Forelimb muscle (tissue), 1 donor: ENCODE measurements around the gene APC. TPM values are rescaled to one million over a fixed set of nuclear protein-coding genes. Genes with fewer than 3 reads are reported as not detected.

Experiments
- DNase-seq: peaks from one replicate; pipeline ENCODE4 v3.0.0-alpha.2; 2013; ENCODE audit warnings: low read depth
- polyA plus RNA-seq: library from polyadenylated mRNA; unstranded; fragments of 120-200 nt; gene quantifications from one replicate; pipeline ENCODE4 v1.2.1, GENCODE V29; 2013; ENCODE audit not compliant: insufficient read length

APC gene
- 24.4 TPM for polyA plus RNA-seq

GRCh38 chr5:112737463-112738190 is at the start of gene APC:
TSS of gene APC (plus strand) at chr5:112737885. CDS start at chr5:112754891, 17,006 bp downstream.
- DNase-seq: peak; percentile 69

- DNase-seq: no peak
Measured at GRCh38 chr5:112689155-112689909, 48.4 kb upstream of the APC start.

GRCh38 chr5:112690605-112691338 is 46.9 kb upstream of the APC start:
- no peak for DNase-seq

- DNase-seq: no peak
Measured at GRCh38 chr5:112691339-112691680, 46.4 kb upstream of the APC start.

GRCh38 chr5:112691758-112692157 is 45.9 kb upstream of the APC start:
- DNase-seq: no peak

- no peak for DNase-seq
Measured at GRCh38 chr5:112692472-112692871, 45.2 kb upstream of the APC start.

- DNase-seq: no peak
Measured at GRCh38 chr5:112693301-112693700, 44.4 kb upstream of the APC start.

- no peak for DNase-seq
Measured at GRCh38 chr5:112694853-112695709, 42.6 kb upstream of the APC start.

- DNase-seq: no peak
Measured at GRCh38 chr5:112696786-112697185, 40.9 kb upstream of the APC start.

GRCh38 chr5:112697322-112697721 is 40.4 kb upstream of the APC start:
- no peak for DNase-seq

- DNase-seq: no peak
Measured at GRCh38 chr5:112697833-112698232, 39.9 kb upstream of the APC start.

- no peak for DNase-seq
Measured at GRCh38 chr5:112703866-112704820, 33.5 kb upstream of the APC start.

GRCh38 chr5:112706446-112707016 is 31.2 kb upstream of the APC start:
- no peak for DNase-seq

GRCh38 chr5:112707187-112708102 is 30.2 kb upstream of the APC start:
- peak; percentile 99 for DNase-seq

GRCh38 chr5:112708103-112708622 is 29.5 kb upstream of the APC start:
- DNase-seq: no peak

GRCh38 chr5:112709416-112709815 is 28.3 kb upstream of the APC start:
- DNase-seq: no peak

GRCh38 chr5:112710896-112711295 is 26.8 kb upstream of the APC start:
- no peak for DNase-seq

GRCh38 chr5:112711436-112711835 is 26.2 kb upstream of the APC start:
- no peak for DNase-seq

GRCh38 chr5:112713206-112713605 is 24.5 kb upstream of the APC start:
- no peak for DNase-seq
